NCI-H69 (cell line): ENCODE results near the gene APP.

Source experiments
- DNase-seq: peaks from one replicate; lab custom pipeline; 2025; lab: John Stamatoyannopoulos, UW

The APP gene

DNA sequence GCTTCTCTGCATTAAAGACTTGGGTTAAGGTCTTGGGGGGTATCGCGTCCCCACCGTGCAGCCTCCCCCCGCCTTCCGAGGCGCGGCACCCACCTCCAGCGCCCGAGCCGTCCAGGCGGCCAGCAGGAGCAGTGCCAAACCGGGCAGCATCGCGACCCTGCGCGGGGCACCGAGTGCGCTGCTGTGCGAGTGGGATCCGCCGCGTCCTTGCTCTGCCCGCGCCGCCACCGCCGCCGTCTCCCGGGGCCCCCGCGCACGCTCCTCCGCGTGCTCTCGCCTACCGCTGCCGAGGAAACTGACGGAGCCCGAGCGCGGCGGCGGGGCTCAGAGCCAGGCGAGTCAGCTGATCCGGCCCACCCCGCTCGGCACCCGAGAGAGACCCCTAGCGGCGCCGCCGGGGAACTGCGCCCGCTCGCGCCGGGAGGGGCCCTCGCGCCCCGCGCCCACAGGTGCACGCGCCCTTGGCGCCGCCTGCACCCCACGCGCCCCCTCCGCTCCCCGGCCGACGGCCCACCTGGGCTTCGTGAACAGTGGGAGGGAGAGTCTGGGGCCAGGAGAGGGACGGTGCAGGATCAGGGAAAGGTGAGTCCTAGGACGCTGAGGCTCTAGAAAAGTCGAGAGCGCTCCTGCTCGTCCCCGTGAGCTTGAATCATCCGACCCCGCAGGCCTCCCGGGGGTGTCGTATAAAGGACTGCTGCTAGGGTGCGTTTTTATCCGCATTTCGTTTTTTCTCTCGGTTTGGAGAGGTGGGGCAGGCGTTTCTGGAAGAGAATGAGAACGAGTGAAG, at the start of gene APP:
APP (minus strand) TSS at position 300 of the 787 bp plus-strand sequence; CDS start at position 150, 150 bp downstream.
- DNase-seq = peak; percentile 93

DNA sequence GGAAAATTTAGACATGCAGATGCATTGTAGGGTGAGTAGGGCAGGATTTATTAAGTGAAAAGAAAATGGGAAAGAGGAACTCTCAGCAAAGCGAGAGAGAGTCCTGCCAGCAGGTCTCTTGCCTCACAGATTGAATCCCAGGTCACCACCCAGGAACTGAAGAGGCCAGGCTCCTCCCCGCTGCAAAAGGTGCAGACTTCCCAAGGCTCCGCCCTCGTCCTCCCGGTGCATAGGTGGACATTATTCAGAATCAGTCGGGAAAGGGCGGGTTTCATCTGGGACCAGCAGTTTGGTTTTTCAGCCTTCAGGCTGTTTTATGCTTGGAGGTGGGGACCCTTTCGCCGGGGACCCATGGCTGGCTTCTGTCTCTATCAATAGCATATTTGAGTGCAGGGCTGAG, 41.6 kb upstream of the APP start:
- peak; percentile 36 for DNase-seq

DNA sequence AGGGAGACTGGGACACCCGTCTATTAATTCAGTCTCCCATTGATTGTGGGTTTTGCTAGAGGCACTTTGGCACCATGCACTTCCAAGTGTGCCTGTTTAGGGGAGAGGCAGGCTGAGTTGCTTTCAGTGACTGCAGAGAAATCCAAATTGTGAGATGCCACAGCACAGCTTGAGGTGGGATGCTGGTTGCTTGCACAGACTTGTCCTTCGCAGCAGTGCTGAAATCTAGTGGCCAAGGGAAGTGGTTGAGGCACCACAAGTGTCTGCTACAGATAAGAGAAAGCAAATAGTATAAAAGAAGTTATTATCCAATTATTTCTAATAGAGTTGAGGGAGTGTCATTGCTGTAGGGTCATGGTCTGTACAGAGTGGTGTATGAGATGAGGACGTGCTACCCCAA, 40.0 kb upstream of the APP start:
- DNase-seq = no peak

DNA sequence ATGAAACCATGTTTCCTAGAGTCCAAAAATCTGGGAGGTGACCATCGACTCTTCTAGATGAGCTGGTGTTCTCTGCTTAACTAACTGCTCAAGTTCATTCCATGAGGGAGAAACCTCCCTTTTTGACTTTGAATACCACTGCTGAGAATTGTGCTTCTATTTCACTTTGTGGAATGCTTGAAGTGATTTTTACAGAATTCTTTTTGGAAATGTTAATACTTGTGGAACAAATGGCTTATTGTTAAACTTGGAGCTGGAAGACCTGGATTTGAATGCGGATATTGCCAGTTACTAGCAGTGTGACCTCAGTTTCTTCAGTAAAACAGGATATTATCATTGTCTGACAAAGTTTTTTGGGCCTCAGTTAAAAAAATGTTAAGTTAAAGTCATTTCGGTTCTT, 36.5 kb upstream of the APP start:
- no peak for DNase-seq

DNA sequence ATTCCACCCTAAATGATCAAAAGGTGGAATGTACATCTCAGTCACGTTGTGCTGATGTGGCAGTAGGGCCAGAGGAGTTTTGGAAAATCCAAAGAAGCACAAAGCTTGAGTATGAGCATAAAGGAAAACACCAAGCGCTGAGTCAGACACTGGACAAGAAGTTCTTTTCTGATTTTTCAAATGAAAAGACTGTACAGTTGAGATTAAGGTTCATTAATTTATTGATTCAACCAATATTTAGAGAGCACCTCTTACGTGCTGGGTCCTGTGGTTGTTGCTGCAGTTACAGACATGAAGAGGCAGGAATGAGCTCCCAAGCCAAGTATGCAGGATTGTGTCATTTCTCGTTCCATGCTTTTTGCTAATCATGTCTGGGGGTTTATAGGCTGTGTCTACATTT, 28.9 kb upstream of the APP start:
- no peak for DNase-seq

DNA sequence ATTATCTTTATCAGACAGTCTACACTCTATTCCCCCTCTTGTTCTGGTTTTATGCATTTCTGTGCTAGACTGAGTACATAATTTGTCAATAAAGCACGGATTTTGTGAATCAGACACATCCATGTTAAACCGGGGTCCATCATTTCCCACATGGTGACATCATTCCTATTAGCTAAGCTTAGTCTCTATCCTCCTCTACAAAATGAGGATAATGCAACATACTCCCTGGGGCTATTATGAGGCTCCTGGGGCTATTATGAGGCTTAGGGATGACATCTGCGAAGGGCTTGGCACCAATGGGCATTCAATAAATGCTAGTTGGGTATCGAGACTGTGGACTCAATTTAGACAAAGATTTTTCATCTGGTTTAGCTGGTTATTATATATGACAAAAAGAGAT, 25.1 kb upstream of the APP start:
- peak; percentile 59 for DNase-seq

DNA sequence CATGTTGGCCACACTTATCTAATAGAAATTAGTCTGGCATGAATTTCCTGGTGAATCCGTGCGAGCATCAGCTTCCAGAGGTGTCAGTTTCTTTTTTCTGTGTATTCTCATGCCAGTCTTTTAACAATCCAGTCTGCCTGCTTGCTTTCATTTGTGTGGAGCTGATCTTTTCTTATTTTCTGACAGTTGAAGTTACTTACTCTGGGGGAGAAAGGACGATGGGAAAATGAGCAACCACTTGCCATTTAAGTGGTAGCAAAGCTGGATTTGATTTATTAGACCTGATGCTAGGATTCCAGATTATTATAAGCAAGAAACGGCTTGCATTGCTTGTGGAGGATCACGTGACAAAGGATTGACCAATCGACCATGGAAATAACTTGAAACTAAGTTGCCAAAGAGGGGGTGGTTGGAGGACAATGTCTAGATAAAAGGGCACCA, 24.3 kb upstream of the APP start:
- no peak for DNase-seq

DNA sequence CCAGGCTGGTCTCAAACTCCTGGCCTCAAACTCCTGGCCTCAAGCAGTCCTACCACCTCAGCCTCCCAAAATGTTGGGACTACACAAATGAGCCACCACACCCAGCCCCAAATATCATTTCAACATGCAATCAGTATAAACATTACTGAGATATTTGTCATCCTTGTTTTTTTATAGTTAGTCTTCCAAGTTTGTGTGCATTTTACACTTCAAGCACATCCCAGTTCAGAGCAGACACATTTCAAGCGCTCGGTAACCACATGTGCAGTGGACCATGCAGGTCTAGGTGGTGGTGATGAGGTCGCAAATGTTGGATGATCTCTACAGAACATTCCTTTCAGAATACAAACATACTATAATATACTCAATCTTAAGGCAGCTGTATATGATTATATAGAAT, 23.8 kb upstream of the APP start:
- no peak for DNase-seq

DNA sequence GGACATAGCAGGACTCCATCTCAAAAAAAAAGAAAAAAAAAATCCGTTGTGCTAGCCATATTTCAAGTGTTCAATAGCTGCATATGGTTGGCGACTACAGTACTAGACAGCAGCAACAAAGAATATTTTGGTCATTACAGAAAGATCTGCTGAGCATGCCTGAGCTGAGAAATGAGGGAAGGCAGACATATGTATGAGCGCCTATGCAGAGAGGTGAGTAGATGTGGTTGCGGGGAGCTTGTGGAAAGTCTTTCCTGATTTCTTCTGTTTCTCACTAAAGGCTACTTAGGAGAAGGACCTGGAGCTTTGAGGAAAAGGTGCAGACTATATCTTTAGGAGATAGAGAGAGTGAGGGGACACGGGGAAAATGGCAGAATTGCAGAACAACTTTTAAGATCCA, 21.0 kb upstream of the APP start:
- DNase-seq = no peak

DNA sequence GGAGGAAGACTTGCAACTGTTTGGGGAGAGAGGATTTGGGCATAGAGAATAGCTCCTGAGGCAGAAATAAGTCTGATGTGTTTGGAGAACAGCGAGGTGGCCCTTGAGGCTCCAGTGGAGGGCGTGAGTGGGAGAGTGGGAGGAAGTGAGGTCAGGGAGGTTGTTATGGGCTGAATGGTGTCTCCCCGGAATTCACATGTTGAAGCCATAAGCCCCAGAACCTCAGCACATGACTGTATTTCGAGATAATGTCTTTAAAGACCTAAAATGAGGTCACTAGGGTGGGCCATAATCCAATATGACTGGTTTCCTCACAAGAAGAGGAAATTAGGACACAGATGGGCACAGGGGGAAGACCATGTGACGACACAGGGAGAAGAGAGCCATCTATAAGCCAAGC, 17.9 kb upstream of the APP start:
- no peak for DNase-seq

DNA sequence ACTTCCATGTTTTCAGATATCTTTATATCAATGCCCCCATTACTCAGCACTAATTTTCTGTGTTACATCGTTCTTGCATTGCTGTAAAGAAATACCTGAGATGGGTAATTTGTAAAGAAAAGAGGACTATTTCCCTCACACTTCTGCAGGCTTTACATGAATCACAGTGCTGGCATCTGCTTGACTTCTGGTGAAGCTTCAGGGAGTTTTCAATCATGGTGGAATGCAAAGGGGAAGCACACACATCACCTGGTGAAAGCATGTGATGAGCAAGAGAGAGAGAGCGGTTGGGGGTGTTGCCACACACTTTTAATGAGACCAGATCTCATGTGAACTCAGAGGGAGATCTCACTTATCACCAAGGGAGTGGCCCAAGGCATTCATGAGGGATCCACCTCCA, 14.9 kb upstream of the APP start:
- no peak for DNase-seq

DNA sequence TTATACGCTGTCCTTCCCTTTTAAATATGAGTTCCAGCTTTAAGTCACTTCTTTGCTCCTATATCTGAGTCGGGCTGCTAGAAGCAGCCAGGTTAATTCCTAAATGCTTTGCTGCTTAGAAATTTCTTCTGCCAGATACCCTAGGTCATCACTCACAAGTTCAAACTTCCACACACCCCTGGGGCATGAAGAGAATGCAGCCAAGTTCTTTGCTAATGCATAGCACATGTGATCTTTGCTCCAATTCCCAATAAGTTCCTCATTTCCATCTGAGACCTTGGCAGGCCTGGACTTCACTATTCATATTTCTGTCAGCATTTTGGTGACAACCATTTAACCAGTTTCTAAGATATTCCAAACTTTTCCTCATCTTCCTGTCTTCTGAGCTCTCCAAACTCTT, 14.5 kb upstream of the APP start:
- DNase-seq = no peak

DNA sequence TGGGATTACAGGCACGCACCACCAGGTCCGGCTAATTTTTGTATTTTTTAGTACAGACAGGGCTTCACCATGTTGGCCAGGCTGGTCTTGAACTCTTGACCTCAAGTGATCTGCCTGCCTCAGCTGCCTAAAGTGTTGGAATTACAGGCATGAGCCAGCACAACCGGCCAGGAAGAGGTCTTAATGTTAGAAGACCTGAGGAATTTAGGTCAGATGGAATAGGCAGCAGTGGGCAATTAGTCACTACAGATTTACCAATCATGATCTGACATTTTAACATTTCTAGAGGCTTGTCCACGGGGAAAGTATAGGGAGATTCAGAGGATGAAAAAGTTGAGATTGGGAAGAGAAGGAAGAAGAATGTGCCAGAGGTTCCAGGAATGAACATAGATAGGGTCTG, 8.9 kb upstream of the APP start:
- DNase-seq = no peak

DNA sequence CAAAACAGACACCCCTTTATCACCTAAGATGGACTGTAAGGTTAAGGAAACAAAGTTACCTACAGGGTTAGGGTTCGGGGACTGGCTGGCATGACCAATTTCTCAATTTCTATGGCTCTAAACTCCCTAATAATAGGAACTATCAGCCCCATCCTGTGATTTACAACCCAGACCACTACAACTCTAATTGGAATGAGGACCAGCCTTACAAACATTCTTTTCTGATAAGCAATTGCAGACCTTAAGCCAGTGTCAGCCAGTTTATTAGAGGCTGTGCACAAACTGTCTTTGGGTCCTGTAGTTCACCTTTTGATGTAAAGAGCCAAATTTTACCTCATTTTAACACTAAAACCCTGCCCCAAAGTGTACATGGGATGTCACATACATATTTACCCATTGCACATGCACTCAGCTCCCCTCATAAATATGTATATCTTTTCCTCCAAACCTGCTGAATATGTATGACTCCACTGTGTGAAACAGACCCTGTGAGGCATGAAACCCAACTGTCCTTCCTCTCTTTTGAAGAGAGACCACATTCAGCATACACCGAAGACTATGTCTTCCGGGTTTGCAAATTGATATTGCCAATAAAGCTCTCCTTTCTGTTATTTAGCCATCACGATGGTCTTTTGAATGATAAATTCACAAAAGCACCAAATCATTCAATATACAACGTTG, 7.3 kb upstream of the APP start:
- no peak for DNase-seq

DNA sequence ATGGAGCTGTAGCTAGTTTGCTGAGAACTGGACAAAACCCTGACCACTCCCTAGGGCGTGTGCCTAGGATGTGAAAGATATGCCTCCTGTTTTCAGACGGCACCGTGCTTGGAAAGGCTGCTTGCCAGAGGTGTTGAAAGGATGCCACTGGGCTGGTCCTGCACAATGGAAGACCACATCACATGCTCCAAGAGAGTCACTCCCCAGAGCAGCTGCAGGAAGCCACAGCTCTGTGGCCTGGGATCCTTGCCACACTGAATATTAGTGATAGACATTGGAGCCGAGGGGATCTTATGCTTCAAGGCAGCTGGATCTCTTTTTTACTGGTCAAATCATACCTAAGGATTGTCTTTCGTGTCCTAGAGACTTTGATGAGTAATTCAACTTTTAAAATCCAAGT, 6.6 kb upstream of the APP start:
- no peak for DNase-seq

DNA sequence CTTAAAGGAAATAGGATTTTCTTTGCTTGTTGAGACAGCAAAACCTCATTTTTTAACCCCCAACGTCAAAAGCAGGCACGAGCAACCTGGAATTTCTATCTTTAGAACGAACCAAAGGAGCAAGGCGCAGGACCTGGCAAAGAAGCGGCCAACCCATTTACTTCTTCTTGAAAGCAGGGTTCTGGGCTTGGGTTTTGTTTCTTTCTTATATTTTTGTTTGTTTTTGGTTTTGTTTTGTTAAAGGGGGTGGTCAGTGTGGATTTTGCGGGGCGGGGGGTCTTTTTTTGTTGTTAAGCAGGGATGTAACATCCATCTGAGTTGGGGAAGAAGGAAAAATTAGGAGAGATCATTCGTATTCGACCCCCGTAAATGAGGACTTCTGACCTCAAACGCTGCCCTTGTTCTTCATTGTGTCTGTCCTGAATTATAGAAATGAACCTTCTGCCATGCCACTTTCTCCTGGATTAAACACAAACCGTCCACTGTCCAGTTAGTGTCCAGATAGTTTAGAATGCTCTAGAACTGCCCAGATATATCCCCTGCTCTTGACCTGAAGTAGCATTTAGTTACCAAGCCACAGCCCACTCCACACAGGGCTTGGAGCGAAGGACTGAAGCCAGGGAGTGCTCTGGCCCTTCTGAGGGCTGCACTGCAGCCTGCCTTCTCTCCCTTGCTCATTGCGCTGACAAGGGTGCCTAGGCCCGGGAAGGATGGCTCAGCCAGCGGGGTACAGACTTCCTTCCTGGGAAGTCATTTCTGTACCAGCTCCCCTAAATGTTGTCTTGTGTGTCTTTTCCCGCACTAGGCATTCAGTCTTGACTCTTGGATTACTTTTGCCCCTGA, 909 bp upstream of the APP start:
- DNase-seq = peak; percentile 16

DNA sequence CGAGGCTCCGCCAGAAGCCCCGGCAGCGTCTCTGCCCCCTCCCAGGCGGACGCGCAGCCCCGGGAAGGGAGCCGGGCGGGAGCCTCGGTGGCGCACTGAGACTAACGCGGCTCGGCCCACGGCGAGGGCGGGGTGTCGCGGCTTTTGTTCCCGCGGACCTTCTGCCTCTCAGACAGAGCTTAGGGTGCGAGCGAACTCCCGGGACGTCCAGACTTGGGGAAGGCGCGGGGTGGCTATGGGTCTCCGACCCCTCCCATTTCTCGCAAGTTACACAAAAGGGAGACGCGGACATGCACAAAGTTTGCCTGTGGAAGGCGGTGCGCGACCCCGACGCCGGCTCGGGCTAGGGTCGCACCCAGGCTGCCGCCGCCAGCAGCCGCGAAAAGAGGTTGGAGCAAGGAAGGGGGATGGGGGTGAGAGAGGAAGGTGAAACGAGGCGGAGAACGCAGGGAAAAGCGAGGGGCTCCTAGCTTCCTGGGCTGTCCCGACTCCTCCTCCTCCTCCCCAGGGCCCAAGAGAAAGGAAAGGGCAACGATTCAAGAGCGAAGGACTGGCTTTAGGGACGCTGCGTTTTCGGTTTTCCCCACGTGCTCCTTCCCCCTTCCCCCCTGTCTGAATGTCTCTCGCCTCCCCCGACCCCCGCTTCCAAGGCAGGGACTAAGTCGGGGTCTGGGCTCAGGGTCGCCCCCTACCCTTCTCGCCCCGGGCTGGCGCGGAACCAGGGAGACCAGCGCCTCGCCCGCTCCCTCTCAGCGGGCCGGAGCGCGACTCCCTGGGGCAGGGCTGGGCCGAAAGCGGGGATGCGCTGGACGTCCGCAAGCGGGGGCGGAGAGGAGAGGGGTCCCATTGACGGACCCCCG, 729 bp downstream of the APP start:
- peak; percentile 85 for DNase-seq

DNA sequence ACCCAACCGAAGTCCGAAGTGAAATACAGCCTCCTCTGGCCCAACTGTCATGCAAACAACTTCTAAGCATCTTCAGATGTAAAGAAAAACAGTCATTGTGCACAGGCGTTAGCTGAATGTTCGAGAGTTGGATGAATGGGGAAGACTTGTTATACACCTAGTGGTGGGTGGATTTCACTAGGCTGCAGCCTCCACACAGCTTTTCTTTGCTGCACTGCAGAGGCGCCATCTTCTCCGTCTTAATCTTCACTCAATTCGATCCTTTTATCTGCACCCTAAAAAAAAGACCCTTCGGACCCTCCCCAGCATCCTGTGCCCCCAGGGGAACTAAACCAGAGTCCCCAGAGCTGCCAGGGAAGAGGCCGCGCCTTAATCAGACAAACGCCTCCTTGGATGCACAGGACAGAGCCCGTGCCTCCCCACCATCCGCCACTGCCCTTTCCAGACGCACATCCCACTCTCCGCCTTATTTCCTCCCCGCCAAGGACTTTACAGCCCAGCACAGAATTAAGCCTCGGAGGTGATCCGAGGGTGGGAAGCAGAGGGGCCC, 1.4 kb downstream of the APP start:
- peak; percentile 82 for DNase-seq

DNA sequence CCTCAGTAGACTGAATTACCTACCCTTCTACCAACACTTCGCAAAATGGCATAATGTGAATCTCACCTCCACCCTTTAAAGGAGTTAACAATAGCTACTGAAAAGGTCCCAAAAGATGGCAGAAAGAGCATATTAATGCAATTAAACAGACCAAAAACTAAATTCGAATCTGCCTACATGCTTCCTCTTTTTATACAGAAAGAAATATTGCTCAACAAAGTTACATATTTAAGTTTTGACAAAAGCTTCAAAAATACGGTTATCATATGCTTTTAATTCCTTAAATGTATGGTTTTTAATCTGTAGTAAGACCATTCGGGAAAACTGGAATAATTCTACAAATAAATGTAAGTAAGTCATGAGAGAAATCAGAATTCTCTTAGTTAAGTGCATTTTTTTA, 2.2 kb downstream of the APP start:
- no peak for DNase-seq

DNA sequence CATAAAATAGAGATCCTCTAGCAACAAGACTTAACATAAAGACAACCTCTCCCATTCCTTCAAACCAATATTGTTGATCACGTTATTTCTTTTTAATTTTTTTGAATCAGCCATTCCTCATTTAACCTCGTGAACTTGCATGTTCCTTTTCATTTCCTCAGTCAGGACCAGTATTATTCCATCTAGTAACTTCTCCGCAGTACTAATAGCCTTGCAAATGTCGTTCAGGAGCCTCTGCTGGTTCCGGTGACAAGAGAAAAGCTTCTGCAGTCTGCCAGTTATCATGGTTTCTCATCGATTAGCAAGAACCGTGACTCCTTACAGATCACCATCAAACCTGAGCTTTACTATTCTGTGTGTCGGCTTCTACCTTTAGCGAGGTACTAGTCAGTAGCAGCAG, 3.0 kb downstream of the APP start:
- DNase-seq = peak; percentile 43

DNA sequence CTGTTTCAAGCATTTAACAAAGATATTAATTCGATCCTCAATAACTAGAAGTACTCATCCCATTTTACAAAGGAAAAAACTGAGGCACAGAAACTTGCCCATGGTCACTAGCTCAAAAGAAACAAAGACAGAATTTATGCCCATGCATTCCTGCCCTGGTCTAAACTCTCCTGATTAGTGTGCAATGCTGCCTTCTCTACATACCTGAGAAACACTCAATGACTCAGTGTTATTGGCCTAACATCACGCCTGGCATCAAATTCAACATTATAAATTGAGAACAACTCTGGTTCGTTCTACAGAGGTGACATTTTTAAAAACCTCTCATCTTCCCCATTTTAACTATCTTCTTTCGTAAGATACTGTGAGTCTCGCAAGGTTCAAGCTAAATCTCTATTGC, 5.2 kb downstream of the APP start:
- no peak for DNase-seq

DNA sequence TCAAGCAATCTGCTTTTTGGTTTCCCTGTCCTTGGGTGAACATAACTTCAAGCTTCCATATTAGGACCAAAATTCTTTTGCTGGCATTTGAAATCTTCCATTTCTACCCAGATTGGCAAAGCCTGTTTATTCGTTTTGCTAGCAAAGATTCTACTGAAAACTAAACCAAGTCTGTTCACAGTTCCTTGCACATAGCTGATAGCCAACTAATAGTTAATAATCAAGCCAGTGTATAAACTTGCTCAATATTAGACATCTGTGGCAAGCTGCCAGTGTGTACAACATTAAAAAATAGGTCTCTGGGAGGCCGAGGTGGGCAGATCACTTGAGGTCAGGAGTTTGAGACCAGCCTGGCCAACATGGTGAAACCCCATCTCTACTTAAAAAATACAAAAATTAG, 6.3 kb downstream of the APP start:
- DNase-seq = no peak
